HepG2 (cell line): ENCODE data around the gene SRSF1. TPM values are rescaled to one million over a fixed set of nuclear protein-coding genes. Genes with fewer than 3 reads are reported as not detected.
A peak's percentile ranks its signal among the peaks of the same experiment; 100 is the strongest.

Source experiments
- BRD4 ChIP-seq: sonication (generic); formaldehyde crosslinking; IDR thresholded peaks from 2 replicates; pipeline ENCODE4 v1.4.0; 2020; ENCODE audit warnings: missing genetic modification reagents
- ETS1 ChIP-seq: sonication (generic); formaldehyde crosslinking; IDR thresholded peaks from 2 replicates; pipeline ENCODE4 v1.4.0; 2020; ENCODE audit warnings: missing genetic modification reagents
- FOXM1 ChIP-seq: sonication (generic); formaldehyde crosslinking; IDR thresholded peaks from 2 replicates; pipeline ENCODE4 v1.5.0; 2020; ENCODE audit warnings: missing genetic modification reagents
- GRHL1 ChIP-seq: sonication (generic); formaldehyde crosslinking; conservative IDR thresholded peaks from 2 replicates; pipeline ENCODE4 v1.8.0; 2022; ENCODE audit warnings: missing genetic modification reagents
- ISL2 ChIP-seq: sonication (generic); formaldehyde crosslinking; IDR thresholded peaks from 2 replicates; pipeline ENCODE4 v1.5.0; 2020; ENCODE audit warnings: missing genetic modification reagents
- KAT8 ChIP-seq: IDR thresholded peaks from 2 replicates; pipeline ENCODE4 v1.6.1; 2016; ENCODE audit warnings: missing genetic modification reagents, missing compliant biosample characterization
- MED13 ChIP-seq: sonication (generic); formaldehyde crosslinking; IDR thresholded peaks from 2 replicates; pipeline ENCODE4 v1.5.0; 2020; ENCODE audit warnings: missing genetic modification reagents
- NCOA5 ChIP-seq: sonication (generic); formaldehyde crosslinking; IDR thresholded peaks from 2 replicates; pipeline ENCODE4 v1.4.0; 2020; ENCODE audit warnings: missing genetic modification reagents
- PRDM15 ChIP-seq: sonication (generic); formaldehyde crosslinking; IDR thresholded peaks from 2 replicates; pipeline ENCODE4 v1.4.0; 2020; ENCODE audit warnings: missing genetic modification reagents
- RAD51 ChIP-seq: fragments of 450-650 bp; IDR thresholded peaks from 2 replicates; pipeline ENCODE4 v1.6.1; 2016; ENCODE audit warnings: borderline replicate concordance
- RARA ChIP-seq: IDR thresholded peaks from 2 replicates; pipeline ENCODE4 v1.6.1; 2016; ENCODE audit warnings: missing genetic modification reagents, missing compliant biosample characterization
- RFX3 ChIP-seq: IDR thresholded peaks from 2 replicates; pipeline ENCODE4 v1.6.1; 2016; ENCODE audit warnings: missing biosample characterization, missing genetic modification reagents
- SKIL ChIP-seq: sonication (generic); formaldehyde crosslinking; IDR thresholded peaks from 2 replicates; pipeline ENCODE4 v1.8.0; 2022; ENCODE audit warnings: missing genetic modification reagents, mild to moderate bottlenecking, moderate library complexity, borderline replicate concordance
- SMAD3 ChIP-seq: sonication (generic); formaldehyde crosslinking; IDR thresholded peaks from 2 replicates; pipeline ENCODE4 v1.4.0; 2020; ENCODE audit warnings: missing genetic modification reagents
- TBL1XR1 ChIP-seq: fragments of 150-350 bp; IDR thresholded peaks from 2 replicates; pipeline ENCODE4 v1.6.1; 2014; ENCODE audit warnings: borderline replicate concordance, low read length; ENCODE audit not compliant: partially characterized antibody
- TOPORS ChIP-seq: sonication (generic); formaldehyde crosslinking; IDR thresholded peaks from 2 replicates; pipeline ENCODE4 v1.8.0; 2023; ENCODE audit warnings: mild to moderate bottlenecking, missing genetic modification reagents
- ZBTB7B ChIP-seq: sonication (generic); formaldehyde crosslinking; IDR thresholded peaks from 2 replicates; pipeline ENCODE4 v1.4.0; 2020; ENCODE audit warnings: missing genetic modification reagents
- ZNF205 ChIP-seq: IDR thresholded peaks from 2 replicates; pipeline ENCODE4 v1.6.1; 2018; ENCODE audit warnings: missing biosample characterization, missing genetic modification reagents
- ZNF337 ChIP-seq: sonication (generic); formaldehyde crosslinking; IDR thresholded peaks from 2 replicates; pipeline ENCODE4 v1.5.1; 2020; ENCODE audit warnings: missing genetic modification reagents, low read depth, mild to moderate bottlenecking, borderline replicate concordance
- ZNF382 ChIP-seq: sonication (generic); formaldehyde crosslinking; IDR thresholded peaks from 2 replicates; pipeline ENCODE4 v1.5.0; 2020; ENCODE audit warnings: missing genetic modification reagents, mild to moderate bottlenecking, borderline replicate concordance
- ZNF775 ChIP-seq: sonication (generic); formaldehyde crosslinking; IDR thresholded peaks from 2 replicates; pipeline ENCODE4 v1.4.0; 2020; ENCODE audit warnings: missing genetic modification reagents, mild to moderate bottlenecking, moderate library complexity, borderline replicate concordance
- polyA plus RNA-seq, 8 experiments: library from polyadenylated mRNA; depleted of rRNA in 3 of 8; stranded (reverse) in 7 of 8; unstranded in 1 of 8; fragments of >200 nt; fragmentation: Illumina TruSeq in 4 of 8; extraction: Trizol in 4 of 8; gene quantifications; 2 replicates each; pipeline versions ENCODE4 v1.2.1 to v1.2.3, GENCODE V29; 2011 to 2016; ENCODE audit warnings: low read depth in 4 of 8, missing spikeins in 1 of 8, mixed read lengths in 1 of 8; ENCODE audit not compliant: insufficient read depth in 1 of 8
- total RNA-seq, 5 experiments: library from RNA; depleted of rRNA; stranded (reverse); fragments of >200 nt; fragmentation: Illumina TruSeq; extraction: Trizol; gene quantifications; 2 replicates each; pipeline ENCODE4 v1.2.3, GENCODE V29; 2016; ENCODE audit warnings: low read depth in 1 of 5

The SRSF1 gene
- total and polyA plus RNA-seq, 2 of the 13 experiments (the other 11 are each of a cell fraction or from before 2014, with no cell fraction given), result 142 to 445 TPM

GRCh38 chr17:58006924-58007780 lies at the start of gene SRSF1 (continued):
- TF ChIP-seq PRDM15 (peak; percentile 83; the same call in 1 of the 2 replicates), RARA (CRISPR knock-in tag) (peak; percentile 14; the same call in 1 of the 2 replicates), RAD51 (no peak), SKIL (CRISPR knock-in tag) (no peak; the same call in none of the 2 replicates), ISL2 (peak; percentile 44), ETS1 (CRISPR knock-in tag) (peak; percentile 90; the same call in 1 of the 2 replicates), KAT8 (CRISPR knock-in tag) (peak; percentile 96), TBL1XR1 (no peak), MED13 (CRISPR knock-in tag) (peak; percentile 73; the same call in 1 of the 2 replicates), TOPORS (CRISPR knock-in tag) (peak; percentile 91), GRHL1 (CRISPR knock-in tag) (no peak; the same call in 1 of the 2 replicates), NCOA5 (CRISPR knock-in tag) (no peak), ZBTB7B (peak; percentile 56; the same call in 1 of the 2 replicates), FOXM1 (0 out of 2 replicates have a peak, but pooled peaks have one; percentile 83), BRD4 (CRISPR knock-in tag) (peak; percentile 93; the same call in 1 of the 2 replicates), ZNF382 (no peak), ZNF775 (CRISPR knock-in tag) (peak; percentile 95; the same call in 1 of the 2 replicates), ZNF337 (CRISPR knock-in tag) (peak; percentile 97), RFX3 (peak; percentile 74), ZNF205 (CRISPR knock-in tag) (peak; percentile 69; the same call in 1 of the 2 replicates), SMAD3 (CRISPR knock-in tag) (0 out of 2 replicates have a peak, but pooled peaks have one; percentile 53)
